GM23338 (cell line): Measurements from ENCODE around the gene PROSER2.

Experiments
- EZH2 ChIP-seq: fragments of 200-600 bp; sonication (generic); IDR thresholded peaks from one replicate; pipeline ENCODE4 v1.8.0; 2017; ENCODE audit warnings: antibody characterized with exemption, mild to moderate bottlenecking, low read depth; ENCODE audit not compliant: unreplicated experiment
- POLR2AphosphoS5 ChIP-seq: IDR thresholded peaks from 2 replicates; pipeline ENCODE4 v1.6.1; 2016; ENCODE audit warnings: antibody characterized with exemption, low read depth
- TF ChIP-seq, protein P1 (sequence below), 2 experiments: fragments of 200-600 bp in 1 of 2; sonication (generic) in 1 of 2; conservative IDR thresholded peaks; 2 replicates each; pipeline versions ENCODE4 v1.5.1 to v1.6.1; 2016 to 2017; ENCODE audit warnings: antibody characterized with exemption in 2 of 2, low read depth in 2 of 2, mild to moderate bottlenecking in 2 of 2, moderate library complexity in 1 of 2
- TF ChIP-seq, protein P2 (sequence below): IDR thresholded peaks from one replicate; pipeline ENCODE4 v1.6.1; 2018; ENCODE audit warnings: antibody characterized with exemption; ENCODE audit not compliant: unreplicated experiment
- TF ChIP-seq, protein P3 (sequence below): IDR thresholded peaks from 2 replicates; pipeline ENCODE4 v1.6.1; 2016; ENCODE audit warnings: antibody characterized with exemption

DNA sequence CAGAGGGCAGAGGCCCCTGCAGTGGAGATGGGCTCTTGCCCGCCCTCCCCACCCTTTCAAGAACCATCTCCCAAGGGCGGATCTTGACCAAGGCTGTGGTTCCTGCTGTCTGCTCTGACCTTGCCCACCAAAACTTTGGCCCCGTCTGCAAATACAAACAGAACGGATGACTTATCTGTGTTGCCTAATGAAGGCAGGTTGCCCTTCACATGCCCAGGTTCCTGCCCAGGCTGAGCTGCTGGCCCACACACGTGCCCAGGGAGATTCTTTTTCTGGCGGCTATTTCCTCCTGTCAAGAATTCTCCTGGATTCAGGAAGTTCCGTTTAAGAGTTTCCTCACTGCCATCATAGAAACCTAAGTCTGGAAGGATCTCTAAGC lies 78.3 kb downstream of the PROSER2 start:
- TF ChIP-seq, protein P1, sequence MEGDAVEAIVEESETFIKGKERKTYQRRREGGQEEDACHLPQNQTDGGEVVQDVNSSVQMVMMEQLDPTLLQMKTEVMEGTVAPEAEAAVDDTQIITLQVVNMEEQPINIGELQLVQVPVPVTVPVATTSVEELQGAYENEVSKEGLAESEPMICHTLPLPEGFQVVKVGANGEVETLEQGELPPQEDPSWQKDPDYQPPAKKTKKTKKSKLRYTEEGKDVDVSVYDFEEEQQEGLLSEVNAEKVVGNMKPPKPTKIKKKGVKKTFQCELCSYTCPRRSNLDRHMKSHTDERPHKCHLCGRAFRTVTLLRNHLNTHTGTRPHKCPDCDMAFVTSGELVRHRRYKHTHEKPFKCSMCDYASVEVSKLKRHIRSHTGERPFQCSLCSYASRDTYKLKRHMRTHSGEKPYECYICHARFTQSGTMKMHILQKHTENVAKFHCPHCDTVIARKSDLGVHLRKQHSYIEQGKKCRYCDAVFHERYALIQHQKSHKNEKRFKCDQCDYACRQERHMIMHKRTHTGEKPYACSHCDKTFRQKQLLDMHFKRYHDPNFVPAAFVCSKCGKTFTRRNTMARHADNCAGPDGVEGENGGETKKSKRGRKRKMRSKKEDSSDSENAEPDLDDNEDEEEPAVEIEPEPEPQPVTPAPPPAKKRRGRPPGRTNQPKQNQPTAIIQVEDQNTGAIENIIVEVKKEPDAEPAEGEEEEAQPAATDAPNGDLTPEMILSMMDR (conservative IDR thresholded peaks at IDR 0.05; ENCODE audit: low read depth in 2 of 2), result no peak
- TF ChIP-seq, protein P2, sequence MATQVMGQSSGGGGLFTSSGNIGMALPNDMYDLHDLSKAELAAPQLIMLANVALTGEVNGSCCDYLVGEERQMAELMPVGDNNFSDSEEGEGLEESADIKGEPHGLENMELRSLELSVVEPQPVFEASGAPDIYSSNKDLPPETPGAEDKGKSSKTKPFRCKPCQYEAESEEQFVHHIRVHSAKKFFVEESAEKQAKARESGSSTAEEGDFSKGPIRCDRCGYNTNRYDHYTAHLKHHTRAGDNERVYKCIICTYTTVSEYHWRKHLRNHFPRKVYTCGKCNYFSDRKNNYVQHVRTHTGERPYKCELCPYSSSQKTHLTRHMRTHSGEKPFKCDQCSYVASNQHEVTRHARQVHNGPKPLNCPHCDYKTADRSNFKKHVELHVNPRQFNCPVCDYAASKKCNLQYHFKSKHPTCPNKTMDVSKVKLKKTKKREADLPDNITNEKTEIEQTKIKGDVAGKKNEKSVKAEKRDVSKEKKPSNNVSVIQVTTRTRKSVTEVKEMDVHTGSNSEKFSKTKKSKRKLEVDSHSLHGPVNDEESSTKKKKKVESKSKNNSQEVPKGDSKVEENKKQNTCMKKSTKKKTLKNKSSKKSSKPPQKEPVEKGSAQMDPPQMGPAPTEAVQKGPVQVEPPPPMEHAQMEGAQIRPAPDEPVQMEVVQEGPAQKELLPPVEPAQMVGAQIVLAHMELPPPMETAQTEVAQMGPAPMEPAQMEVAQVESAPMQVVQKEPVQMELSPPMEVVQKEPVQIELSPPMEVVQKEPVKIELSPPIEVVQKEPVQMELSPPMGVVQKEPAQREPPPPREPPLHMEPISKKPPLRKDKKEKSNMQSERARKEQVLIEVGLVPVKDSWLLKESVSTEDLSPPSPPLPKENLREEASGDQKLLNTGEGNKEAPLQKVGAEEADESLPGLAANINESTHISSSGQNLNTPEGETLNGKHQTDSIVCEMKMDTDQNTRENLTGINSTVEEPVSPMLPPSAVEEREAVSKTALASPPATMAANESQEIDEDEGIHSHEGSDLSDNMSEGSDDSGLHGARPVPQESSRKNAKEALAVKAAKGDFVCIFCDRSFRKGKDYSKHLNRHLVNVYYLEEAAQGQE, result no peak
- TF ChIP-seq POLR2AphosphoS5 (no peak), EZH2 (no peak)
- TF ChIP-seq, protein P3, sequence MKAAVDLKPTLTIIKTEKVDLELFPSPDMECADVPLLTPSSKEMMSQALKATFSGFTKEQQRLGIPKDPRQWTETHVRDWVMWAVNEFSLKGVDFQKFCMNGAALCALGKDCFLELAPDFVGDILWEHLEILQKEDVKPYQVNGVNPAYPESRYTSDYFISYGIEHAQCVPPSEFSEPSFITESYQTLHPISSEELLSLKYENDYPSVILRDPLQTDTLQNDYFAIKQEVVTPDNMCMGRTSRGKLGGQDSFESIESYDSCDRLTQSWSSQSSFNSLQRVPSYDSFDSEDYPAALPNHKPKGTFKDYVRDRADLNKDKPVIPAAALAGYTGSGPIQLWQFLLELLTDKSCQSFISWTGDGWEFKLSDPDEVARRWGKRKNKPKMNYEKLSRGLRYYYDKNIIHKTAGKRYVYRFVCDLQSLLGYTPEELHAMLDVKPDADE, result no peak
